NOMO-1 treated with DMSO at 0.1 percent for 48 hours (cell line): ENCODE measurements around the gene WNK2.

ENCODE experiments used
- DNase-seq: peaks from one replicate; lab custom pipeline; 2025; ENCODE audit not compliant: unreplicated experiment; lab: John Stamatoyannopoulos, UW

WNK2 gene

DNA sequence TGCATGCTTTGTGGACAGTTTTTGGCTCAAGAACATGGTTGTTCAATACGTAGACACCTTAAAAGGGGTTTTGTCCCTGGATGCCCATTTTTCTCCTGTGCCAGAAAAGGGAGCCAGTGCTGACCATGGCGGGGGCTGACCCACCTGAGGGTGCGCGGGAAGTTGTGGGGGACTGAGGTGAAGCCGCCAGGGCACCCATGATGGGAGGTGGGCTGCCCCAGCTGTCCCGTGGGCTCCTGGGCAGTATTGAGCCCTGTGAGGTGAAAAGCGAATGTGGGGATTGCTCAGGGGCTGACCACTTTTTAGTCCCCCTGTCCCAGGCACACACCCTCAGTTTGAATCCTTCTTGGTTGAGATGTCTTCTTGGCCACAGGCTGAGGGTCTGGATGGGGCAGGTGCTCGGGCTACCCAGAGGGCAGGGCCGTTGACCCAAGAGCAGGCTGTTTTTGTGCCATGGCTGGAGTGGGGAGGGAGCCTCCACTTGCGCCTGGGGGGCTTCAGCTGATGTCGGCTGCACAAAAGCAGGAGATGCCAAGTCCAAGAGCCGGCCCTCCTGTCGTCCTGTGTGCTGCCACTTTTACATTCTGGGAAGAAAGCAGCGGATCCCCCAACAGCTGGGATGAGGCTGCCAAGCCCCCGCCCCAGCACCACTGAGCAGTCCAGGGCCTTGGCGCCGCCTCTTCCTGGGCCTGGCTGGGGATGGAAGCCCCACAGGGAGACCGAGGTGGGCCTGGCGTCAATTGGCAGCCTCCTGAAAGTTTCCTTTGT, 120.1 kb downstream of the WNK2 start:
- no peak for DNase-seq

DNA sequence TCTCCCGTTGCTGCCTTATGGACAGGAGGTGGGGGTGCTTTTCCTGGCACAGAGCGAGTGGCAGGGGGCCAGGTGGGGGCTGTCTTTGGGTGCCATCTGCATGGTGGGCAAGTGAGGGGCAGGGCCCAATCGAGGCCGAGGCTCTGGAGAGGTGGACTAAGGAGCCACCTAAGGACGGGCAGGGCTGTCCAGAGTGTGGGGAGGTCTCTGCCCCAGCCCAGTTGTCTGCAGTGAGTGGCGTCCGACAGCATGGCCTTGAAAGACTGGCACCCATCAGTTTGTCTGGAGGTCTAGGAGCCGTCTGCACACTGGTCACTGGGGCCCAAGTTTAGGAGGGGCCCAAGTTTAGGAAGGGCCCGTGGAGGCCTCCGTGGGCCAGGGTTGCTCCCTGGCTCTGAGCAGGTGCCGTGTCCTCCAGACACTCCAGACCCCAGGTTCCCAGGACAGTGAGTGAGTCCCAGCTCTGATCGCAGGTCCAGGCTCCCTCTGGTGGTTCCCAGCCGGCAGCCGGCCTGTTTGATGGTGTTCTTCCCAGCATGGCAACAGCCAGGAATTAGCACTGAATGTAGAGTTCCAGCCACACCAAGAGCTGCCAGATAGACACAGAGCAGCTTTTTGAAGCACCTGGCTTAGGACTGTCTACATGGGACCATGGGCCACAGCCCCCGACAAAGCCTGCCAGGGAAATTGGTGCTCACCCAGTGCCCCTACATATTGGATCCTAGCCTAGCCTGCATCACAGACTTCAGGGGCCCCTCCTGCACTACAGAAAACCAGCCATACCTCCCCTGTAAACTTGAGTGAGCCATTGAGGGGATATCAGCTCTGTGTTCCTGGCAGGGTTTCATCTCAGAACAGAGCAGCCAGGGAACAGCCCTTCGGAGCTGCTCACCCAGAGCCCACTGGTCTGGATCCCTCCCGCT, 120.9 kb downstream of the WNK2 start:
- DNase-seq = no peak

DNA sequence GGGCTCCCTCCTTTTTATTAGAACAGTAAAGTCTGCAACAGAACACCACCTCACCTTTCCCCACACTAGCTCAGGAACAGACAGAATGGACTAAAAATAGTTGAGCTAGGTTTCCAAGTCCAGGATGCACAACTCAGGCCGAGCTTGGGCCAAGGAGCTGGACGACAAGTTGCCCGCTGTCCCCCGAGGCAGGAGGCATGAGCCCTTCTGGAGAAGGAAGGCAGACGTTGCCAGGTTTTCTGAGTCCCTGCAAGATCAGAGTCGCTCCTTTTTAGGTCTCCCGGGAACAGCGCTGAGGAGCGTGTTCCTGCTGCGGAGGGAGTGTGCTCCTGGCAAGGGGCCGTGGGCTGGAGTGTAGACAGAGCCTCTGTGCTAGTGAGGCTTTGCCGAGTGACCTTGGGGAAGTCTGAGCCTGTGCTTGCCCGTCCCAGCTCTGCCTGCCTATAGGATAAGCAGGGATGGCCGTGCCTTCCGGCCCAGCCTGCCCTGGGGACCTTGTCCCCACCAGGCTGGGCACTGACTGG, 121.6 kb downstream of the WNK2 start:
- DNase-seq = peak; percentile 66

DNA sequence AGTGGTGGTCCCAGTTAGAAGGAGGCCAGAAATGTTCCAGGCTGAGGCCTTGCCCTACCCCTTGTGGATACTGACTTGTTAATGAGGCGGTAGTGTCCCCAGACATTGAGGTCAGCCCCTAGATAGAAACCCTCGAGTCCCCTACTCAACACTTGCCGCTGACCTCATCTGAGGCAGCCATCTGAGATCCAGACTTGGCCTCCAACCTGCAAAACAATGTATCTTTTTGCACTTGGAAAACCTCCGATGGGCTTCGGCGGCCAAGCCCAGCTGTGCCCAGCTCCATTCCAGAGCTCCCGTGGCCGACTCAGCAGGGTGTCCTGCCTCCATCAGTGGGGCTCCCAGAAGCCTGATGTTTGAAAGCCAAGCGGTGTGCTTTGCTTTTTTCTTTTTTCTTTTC, 122.1 kb downstream of the WNK2 start:
- DNase-seq = no peak

DNA sequence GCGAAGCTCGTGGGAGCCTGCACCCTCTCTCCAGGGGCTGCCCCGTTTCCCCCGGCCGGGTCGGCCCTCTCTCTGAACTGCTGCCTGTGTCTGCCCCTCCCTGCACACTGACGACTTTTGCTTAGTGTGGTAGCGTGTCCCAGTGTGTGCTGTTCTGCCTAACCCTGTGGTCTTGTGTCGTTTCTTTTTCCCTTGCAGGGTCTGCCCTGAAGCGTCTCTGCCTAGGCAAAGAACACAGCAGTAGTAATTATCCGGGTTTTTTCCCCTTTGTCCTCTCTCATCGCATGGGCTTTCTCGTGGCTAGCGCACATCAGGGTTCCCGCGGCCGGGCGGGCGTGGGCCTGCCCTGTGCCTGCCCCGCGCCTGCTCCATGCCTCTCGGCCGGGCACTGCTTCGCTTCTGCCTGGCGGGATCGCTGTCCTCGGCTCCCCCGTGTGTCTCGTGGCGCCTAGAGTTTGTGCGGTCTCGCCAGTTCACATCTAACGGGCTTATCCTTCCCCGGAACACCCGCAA, 122.7 kb downstream of the WNK2 start:
- no peak for DNase-seq

DNA sequence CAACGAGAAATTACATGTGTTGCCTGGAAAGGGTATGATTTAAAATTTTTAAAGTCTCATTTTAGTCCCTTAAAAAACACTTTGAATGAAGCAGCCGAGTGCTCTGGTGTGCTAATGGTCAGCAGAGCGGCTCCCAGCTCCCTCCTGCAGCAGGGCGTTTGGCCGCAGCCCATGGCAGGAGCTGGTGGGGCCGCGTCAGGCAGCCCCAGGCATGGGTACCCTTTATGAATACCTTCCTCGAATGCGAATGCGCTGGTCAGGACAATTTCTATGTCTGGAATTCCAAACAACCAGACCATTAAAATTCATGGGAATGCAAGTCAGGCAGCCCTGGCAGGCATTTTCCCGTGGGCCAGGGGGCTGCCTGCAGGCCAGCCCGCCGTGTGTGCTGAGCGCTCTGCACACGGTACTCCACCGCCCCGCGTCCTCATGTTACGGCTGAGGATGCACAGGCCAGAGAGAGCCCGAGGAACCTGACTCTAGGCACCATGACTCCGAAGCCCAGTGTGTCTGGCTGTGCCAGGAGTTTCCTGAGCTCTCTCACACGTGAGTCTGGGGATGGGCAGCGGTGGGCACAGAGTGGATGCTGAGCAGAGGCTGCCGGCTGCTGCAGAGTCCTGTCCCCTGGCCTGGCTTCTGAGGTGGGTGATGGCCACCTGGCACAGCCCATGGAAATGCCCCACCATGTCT, 123.7 kb downstream of the WNK2 start:
- DNase-seq = no peak

DNA sequence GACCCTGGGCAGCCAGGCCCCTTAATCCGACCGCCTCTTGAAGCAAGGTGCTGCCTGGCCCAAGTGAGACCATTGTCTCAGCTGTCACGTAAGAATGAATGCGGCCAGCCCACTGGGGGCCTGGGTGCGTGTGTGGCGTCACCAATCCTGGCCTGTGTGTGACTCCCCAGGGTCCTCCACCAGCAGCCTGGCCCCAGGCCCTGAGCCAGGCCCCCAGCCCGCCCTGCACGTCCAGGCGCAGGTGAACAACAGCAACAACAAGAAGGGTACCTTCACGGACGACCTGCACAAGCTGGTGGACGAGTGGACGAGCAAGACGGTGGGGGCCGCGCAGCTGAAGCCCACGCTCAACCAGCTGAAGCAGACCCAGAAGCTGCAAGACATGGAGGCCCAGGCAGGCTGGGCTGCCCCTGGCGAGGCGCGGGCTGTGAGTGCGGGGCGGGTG, 124.2 kb downstream of the WNK2 start:
- DNase-seq = no peak

DNA sequence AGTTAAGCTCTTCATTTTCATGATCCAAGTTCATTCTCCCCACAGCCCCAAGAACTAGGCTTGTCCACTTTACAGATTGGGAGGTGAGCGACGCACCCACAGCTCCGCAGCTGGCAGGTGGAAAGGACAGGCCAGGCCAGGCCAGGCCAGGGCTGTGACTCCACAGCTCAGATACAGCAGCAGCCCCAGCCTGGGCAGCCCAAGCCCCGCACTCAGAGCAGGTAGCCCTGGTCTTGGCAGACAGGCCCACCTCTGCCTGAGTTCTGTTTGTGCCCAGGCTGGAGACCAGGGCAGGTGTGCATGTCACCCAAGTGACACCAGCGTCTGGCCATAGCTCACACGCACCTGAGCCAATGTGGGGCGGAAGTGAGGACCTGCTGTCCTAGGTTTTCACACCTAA, 124.7 kb downstream of the WNK2 start:
- no peak for DNase-seq

DNA sequence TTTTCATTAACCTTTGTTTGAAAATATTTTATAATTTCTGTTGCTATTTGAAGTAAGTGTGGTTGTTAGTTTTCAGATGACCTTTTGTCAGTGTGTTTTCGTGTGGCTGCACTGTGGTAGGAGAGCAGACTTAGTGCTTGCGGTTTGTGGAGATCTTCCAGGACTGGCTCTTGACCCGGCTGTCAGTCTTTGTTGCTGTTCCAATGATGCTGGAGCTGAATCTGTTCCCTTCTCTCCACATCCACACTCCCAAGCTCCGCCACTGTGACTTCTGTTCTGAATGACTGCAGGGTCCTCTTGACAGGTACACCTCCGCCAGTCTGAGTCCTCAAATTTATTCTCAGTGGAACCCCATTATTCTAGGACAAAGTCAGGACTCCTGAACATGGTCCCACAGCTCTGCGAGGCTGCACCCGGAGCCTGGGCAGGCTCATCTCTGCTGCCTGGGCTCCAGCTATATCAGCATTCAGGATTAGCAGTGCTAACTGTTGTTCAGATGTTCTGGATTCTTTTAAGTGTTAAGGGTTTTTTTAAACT, 126.0 kb downstream of the WNK2 start:
- DNase-seq = no peak

DNA sequence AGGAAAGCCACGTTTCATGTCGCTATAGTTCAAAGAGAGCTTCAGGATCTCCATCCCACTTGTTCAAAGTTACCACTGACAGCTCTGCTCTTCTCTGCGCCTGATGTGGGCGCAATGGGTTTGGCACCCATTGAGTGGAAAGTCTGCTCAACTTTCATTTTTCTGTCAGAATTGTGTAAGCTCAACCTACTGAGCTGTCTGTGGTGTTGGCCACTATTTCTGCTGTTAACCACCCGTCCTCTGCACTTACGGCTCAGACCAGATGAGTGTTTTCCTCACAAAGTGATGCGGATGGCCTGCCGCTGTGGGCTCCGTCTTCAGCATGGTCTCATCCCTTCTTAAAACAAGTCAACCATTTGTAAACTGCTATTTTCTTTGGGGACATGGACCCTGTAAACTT, 131.2 kb downstream of the WNK2 start:
- DNase-seq = no peak

DNA sequence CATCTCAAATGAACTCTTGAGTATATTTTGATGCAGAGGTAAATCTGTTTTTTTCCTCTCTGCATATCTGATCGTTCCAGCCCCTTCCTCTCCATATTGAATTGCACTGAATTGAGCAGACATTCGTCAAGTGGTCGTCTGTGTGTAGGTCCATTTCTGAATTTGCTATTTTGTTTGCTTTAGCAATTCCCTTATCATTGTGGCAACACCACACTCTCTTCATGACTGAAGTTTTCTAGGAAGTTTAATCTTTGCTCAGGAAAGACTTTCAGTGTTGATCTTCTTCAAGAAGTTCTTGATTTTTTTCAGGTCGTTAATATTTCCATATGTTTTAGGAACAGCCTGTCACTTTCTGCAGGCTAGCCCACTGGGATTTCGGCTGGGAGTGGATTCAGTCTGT, 132.0 kb downstream of the WNK2 start:
- no peak for DNase-seq

DNA sequence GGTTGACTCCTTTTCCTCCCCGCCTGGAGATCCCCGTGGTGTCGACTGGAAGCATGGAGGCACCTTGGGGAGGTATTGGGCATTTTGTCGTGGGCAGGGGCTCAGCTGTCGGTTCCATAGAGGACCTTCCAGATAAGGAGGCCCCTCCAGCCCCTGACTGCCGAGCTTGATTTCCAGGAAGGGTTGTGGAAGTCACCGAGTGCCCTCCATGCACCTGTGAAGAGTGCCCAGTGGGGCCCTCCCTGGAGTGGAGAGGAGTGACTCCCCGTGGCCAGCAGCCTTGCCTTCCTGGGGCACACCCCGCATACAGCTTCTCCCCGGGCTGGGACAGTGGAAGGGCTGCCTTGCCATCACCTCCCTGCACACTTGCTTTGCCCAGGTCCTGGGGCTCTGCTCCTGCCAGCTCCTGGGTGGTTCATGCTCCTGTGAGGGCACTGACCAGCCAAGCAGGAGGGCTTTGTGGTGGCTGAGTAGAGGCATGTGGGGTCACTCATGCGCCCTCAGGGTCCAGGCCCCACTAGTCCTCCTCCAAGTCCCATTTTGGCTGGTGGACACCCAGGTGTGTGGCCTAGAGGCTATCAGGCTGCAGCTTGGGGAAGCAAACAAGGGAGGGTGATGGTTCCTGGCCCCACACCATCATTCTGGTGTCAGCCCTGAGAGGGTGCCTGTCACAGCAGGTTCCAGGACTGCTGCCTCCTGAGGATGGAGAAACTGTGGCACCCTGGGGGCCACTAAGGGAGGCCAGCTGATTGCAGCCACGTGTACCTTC, 133.0 kb downstream of the WNK2 start:
- no peak for DNase-seq

DNA sequence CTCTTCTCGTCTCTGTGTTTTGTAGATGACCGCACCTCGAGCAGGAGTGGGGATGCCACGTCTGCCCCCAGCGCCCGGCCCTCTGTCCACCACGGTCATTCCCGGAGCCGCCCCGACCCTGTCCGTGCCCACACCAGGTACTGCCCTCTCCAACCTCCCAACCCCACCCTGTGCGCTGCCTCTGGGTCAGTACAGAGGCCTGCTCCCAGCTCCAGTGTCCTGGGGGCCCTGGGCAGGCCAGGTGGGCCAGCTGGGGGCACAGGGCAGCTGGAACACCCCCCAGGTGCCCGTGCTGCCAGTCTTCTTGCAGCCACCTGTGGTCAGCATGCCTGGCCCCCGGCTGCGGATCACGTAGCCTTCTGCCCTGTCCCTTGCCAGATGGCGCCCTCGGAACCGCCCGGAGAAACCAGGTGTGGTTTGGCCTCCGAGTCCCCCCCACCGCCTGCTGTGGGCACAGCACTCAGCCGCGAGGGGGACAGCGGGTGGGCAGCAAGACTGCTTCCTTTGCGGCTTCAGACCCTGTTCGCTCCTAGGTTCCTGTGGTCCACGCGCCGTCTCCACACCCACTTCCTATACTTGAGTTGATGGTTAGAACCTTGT, 133.7 kb downstream of the WNK2 start:
- no peak for DNase-seq

DNA sequence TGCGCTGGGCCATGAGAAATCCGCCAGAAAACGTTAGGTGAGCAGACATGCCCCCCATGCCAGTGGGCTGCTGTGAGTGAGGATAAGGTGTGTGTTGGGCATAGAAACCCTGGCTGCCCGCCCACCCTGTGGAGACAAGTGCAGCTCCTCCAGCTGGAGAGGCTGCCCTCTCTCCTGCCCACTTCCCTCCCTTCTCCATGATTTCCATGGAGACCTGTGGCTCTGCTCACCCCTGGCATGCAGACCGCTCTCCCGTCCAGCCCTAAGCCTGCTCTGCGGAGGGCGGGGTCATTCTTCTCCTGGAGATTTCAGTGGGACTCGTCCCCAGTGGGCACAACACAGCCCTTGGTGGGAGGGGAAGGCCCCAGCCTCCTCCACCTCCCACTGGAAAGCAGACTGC, 134.5 kb downstream of the WNK2 start:
- DNase-seq = no peak

DNA sequence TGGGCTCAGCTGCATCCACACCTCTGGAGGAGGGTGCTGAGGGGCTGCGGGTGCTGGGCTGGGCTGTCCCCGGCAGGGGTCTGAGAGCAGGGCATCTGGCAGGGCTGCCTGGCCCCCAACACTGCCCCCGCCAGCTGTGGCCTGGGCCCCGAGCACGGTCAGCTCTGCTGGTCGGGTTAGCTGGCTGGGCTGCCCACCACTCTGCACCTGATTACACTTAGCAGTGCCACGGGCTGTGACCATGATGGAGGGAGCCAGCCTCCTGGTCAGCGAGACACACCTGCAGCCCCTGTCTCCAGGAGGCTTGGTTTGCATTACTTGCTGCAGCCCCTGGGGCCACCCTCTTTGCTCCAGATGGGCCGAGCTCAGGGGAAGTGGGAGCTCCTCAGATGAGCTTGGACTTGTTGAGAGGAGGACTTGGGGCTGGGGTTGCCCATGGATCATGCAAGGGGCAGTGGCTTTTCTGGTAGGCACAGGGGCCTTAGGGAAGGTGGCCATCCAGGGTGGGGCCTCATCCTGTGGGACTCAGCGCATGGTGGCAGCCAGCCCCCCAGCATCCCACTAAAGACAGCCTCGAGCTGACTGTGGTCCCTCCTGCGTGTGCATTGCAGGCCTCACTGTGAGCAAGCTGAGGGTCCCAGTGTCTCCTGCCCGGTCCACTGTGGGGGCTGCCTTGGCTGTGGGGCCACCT, 135.5 kb downstream of the WNK2 start:
- no peak for DNase-seq

DNA sequence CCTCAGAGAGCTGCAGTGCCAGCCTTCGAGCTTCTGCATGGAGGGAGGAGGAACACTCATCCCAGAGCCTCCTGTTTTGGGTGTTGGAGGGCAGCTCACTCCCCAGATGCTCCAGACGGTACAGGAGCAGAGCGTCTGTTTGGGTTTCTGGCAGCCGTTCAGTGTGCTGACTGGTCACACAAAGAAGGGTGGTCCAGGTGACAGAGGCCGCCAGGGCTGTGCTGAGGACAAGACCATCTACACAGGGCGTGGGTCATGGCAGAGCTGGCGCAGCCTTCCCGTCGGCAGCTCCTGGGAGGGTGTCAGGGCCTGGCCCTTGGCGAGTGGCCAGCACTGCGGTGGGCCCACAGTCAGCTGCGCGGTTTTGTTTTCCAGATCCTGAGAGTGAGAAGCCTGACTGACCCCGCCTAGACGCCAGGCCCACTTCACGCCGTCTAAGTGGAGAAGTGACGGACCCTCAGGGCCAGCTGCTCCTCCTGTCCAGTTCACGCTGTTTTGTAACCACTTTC, 136.1 kb downstream of the WNK2 start:
- DNase-seq = no peak

DNA sequence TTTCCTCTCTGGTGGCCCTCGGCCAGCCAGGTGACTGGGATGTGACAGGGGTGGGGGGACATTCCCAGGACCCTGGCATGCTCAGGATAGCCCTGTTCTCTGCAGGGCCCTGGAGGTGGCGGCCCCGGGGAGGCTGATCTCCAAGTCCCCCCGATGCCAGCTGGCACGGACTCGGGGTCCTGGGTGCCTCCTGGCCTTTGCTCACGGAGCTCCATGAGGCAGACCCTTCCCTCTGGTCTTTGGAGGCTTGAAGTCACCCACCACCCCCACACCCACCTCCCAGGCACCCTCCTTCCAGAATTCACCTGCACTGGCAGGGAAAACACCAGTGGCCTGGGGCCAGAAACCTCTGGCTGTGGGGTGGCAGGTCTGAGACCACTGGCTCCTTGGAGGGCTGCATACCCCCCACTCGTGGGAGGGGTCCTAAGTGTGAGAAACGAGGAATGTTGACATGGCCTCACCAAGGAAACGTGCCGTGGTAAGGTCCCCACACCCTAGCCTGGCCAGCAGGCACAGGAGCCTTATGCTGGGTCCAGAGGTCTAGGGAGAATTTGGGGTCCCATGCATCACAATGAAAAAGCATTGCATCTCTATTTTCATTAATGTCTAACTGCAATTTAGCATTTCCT, 136.8 kb downstream of the WNK2 start:
- DNase-seq = no peak

DNA sequence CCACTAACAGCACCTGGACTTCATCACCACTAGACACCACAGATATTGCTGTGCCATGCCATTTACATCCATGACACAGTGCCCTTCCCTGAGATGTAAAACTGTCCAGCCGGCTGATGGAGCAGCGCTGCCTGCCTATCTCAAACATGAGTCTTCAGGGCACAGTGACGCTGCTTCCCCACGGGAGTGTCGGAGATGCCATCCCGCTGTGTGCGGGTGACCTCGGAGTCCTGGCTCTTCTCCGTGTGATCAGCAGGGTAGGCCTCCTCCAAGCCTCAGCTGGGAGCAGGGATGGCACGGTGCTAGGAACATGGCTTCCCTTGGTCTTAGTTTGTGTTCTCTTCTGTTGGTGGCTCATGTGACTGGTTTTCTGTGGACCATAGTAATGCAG, 137.3 kb downstream of the WNK2 start:
- no peak for DNase-seq
